Endothelial cell of umbilical vein (primary cell): ENCODE measurements around the gene TOP1. TPM values are rescaled to one million over a fixed set of nuclear protein-coding genes. Genes with fewer than 3 reads are reported as not detected.
A peak's percentile ranks its signal among the peaks of the same experiment; 100 is the strongest.

Source experiments
- BruUV-seq: library from RNA; stranded (reverse); fragments of 400-500 nt; replicated peaks from 2 replicates; lab custom pipeline; 2021; lab: Mats Ljungman, UMichigan
- CTCF ChIA-PET: fragments of 300-600, 350-600 bp; sonication (Branson Sonifier 250); formaldehyde crosslinking; loops from one replicate; lab custom pipeline; 2021; ENCODE audit warnings: antibody characterized with exemption, inconsistent platforms; lab: Charles Lee
- POLR2A ChIA-PET: fragments of 300-600, 350-600 bp; sonication (Branson Sonifier 250); formaldehyde crosslinking; loops from one replicate; lab custom pipeline; 2021; ENCODE audit warnings: antibody characterized with exemption, inconsistent platforms; lab: Charles Lee
- DNase-seq: peaks from one replicate; pipeline ENCODE4 v3.0.0-alpha.2; 2011; ENCODE audit warnings: low read depth, low spot score
- FAIRE-seq: peaks from 2 replicates; lab custom pipeline; 2011; peaks lifted over from hg19 to GRCh38; lab: Jason Lieb, UNC
- H2AFZ ChIP-seq: 2 replicates; pipeline ENCODE4 v1.6.0; 2012; ENCODE audit warnings: low read depth, low read length, control low read depth, inconsistent platforms
- H3K27ac ChIP-seq: 2 replicates; pipeline ENCODE4 v1.5.1; 2011; ENCODE audit warnings: low read depth, mild to moderate bottlenecking, control low read depth, low read length, moderate library complexity; ENCODE audit not compliant: insufficient read depth
- H3K27me3 ChIP-seq, 2 experiments: 2 replicates each; pipeline versions ENCODE4 v1.6.0 to v1.6.1; 2011; ENCODE audit warnings: low read length in 2 of 2, mixed read lengths in 1 of 2; ENCODE audit not compliant: control insufficient read depth in 2 of 2, insufficient read depth in 2 of 2
- H3K36me3 ChIP-seq, 2 experiments: 2 replicates in 1 of 2; 3 replicates in 1 of 2; pipeline ENCODE4 v1.5.1; 2011; ENCODE audit warnings: low read length in 2 of 2, mild to moderate bottlenecking in 1 of 2, moderate library complexity in 1 of 2; ENCODE audit not compliant: control insufficient read depth in 2 of 2, insufficient read depth in 2 of 2; ENCODE audit errors: extremely low read depth in 1 of 2
- H3K4me1 ChIP-seq: 3 replicates; pipeline ENCODE4 v1.5.1; 2011; ENCODE audit warnings: mild to moderate bottlenecking, low read length; ENCODE audit not compliant: control insufficient read depth, insufficient read depth; ENCODE audit errors: extremely low read depth
- H3K4me2 ChIP-seq: 2 replicates; pipeline ENCODE4 v1.6.1; 2011; ENCODE audit warnings: low read length, control low read depth, mixed read lengths; ENCODE audit not compliant: insufficient read depth
- H3K4me3 ChIP-seq, 3 experiments: fragments of 200-600 bp in 1 of 3; sonication (generic), shearing (Covaris generic) in 1 of 3; replicated peaks in 1 of 3; 2 replicates each; pipeline ENCODE4 v1.5.1; 2011 to 2016; ENCODE audit warnings: control low read depth in 3 of 3, low read length in 3 of 3, mild to moderate bottlenecking in 2 of 3, inconsistent platforms in 1 of 3, low read depth in 1 of 3, moderate library complexity in 1 of 3; ENCODE audit not compliant: insufficient read depth in 1 of 3
- H3K79me2 ChIP-seq: 2 replicates; pipeline ENCODE4 v1.6.0; 2012; ENCODE audit warnings: low read length, inconsistent platforms; ENCODE audit not compliant: control insufficient read depth, insufficient read depth
- H3K9ac ChIP-seq: replicated peaks from 2 replicates; pipeline ENCODE3; 2011; ENCODE audit warnings: low read length, control low read depth; ENCODE audit not compliant: insufficient read depth; ENCODE audit errors: extremely low read depth
- H3K9me1 ChIP-seq: replicated peaks from 3 replicates; pipeline ENCODE4 v1.6.0; 2011; ENCODE audit warnings: mild to moderate bottlenecking, low read length; ENCODE audit not compliant: control insufficient read depth, insufficient read depth; ENCODE audit errors: extremely low read depth
- H3K9me3 ChIP-seq: replicated peaks from 2 replicates; pipeline ENCODE4 v1.5.1; 2012; ENCODE audit warnings: low read length, inconsistent platforms; ENCODE audit not compliant: control insufficient read depth, insufficient read depth
- H4K20me1 ChIP-seq: replicated peaks from 2 replicates; pipeline ENCODE3; 2011; ENCODE audit warnings: mild to moderate bottlenecking, low read length; ENCODE audit not compliant: control insufficient read depth, insufficient read depth; ENCODE audit errors: extremely low read depth
- GATA2 ChIP-seq: IDR thresholded peaks from 2 replicates; pipeline ENCODE4 v1.7.0; 2011; ENCODE audit warnings: low read depth, mild to moderate bottlenecking, moderate library complexity, mixed read lengths, low read length; ENCODE audit not compliant: insufficient read length, insufficient read depth
- JUN ChIP-seq: IDR thresholded peaks from 2 replicates; pipeline ENCODE4 v1.6.1; 2011; ENCODE audit warnings: borderline replicate concordance, low read depth; ENCODE audit not compliant: insufficient read length, insufficient read depth
- MYC ChIP-seq: IDR thresholded peaks from one replicate; pipeline ENCODE4 v1.6.1; 2011; ENCODE audit warnings: mild to moderate bottlenecking, low read depth, low read length
- POLR2A ChIP-seq: IDR thresholded peaks from 2 replicates; pipeline ENCODE4 v1.6.1; 2012; ENCODE audit warnings: low read depth, mild to moderate bottlenecking, control low read depth, low read length
- dilution Hi-C: fragments of 300-500 bp; cut with MboI; formaldehyde crosslinking; loops from one replicate; pipeline ENCODE4 v1.15.0; 2019; ENCODE audit warnings: low sequenced_read_pairs; ENCODE audit not compliant: extremely low pct_ligation_motif_present
- intact Hi-C: fragments of 100-400 bp; cut with micrococcal nuclease; formaldehyde crosslinking; loops from one replicate; pipeline ENCODE4 v1.10.0; 2022
- polyA plus RNA-seq, 4 experiments: library from polyadenylated mRNA; depleted of rRNA in 3 of 4; stranded (reverse) in 3 of 4; unstranded in 1 of 4; fragments of >200 nt; gene quantifications; 2 replicates each; pipeline versions ENCODE4 v1.2.1 to v1.2.3, GENCODE V29; 2011 to 2012; ENCODE audit warnings: missing spikeins in 1 of 4
- total RNA-seq: library from RNA; stranded (reverse); gene quantifications from 2 replicates; pipeline ENCODE4 v1.2.3, GENCODE V29; 2021

TOP1 gene
- total and polyA plus RNA-seq, 2 donors (not counting 3 experiments of a cell fraction or from before 2014, with no cell fraction given) = 7.0 to 77.4 TPM

- FAIRE-seq = peak; percentile 33
- Histone ChIP-seq H3K27ac (no peak overlapping the region), H3K4me1 (peaks cover 40% of the 10 kb centered on the region), H3K9me1 (no peaks in the 10 kb centered on the region), H3K36me3 (no peaks in the 10 kb centered on the region), H3K4me2 (peak overlapping the region; percentile 0), H2AFZ (no peak overlapping the region), H3K27me3 (no peaks in the 10 kb centered on the region), H3K9ac (no peak overlapping the region), H3K9me3 (no peaks in the 10 kb centered on the region), H4K20me1 (peaks cover 10% of the 10 kb centered on the region), H3K4me3 (no peak overlapping the region), H3K79me2 (peaks cover 96% of the 10 kb centered on the region)
- no TSS peak for BruUV-seq
- CTCF ChIA-PET = interaction anchor here (0.7 to 8.2 kb wide), 9 partner anchors 9 to 61 kb away, joined by 3 to 84 read pairs (median 5); no protein-coding TSS in a partner anchor
- POLR2A ChIA-PET = no interaction called here
- intact Hi-C loops = no loop called here
- peak; percentile 64 for DNase-seq
- dilution Hi-C loops = no loop called here
- no peak for TF ChIP-seq JUN
Observed at GRCh38 chr20:41052742-41053419, 24.3 kb downstream of the TOP1 start.

GRCh38 chr20:41054070-41054846 is 25.6 kb downstream of the TOP1 start:
- TF ChIP-seq GATA2 (no peak), MYC (no peak), POLR2A (no peak), JUN (no peak)
- Histone ChIP-seq H3K36me3 (no peaks in the 10 kb centered on the region), H3K4me3 (no peak overlapping the region), H3K9ac (no peak overlapping the region), H3K79me2 (peaks cover 90% of the 10 kb centered on the region), H4K20me1 (peaks cover 14% of the 10 kb centered on the region), H3K9me1 (no peaks in the 10 kb centered on the region), H3K4me2 (no peak overlapping the region), H3K9me3 (no peaks in the 10 kb centered on the region), H2AFZ (no peak overlapping the region), H3K27ac (no peak overlapping the region), H3K4me1 (peaks cover 48% of the 10 kb centered on the region), H3K27me3 (no peaks in the 10 kb centered on the region)
- FAIRE-seq (no peak), DNase-seq (no peak)
- no TSS peak for BruUV-seq
- ChIA-PET CTCF (no interaction called here), POLR2A (no interaction called here)
- intact Hi-C loops (no loop called here), dilution Hi-C loops (no loop called here)
